Measurements from ENCODE around the gene RPEL1. TPM values are rescaled to one million over a fixed set of nuclear protein-coding genes. Genes with fewer than 3 reads are reported as not detected.

RPEL1 gene
- total RNA-seq, 1 experiment from 2014 or later = 0.57 TPM

DNA sequence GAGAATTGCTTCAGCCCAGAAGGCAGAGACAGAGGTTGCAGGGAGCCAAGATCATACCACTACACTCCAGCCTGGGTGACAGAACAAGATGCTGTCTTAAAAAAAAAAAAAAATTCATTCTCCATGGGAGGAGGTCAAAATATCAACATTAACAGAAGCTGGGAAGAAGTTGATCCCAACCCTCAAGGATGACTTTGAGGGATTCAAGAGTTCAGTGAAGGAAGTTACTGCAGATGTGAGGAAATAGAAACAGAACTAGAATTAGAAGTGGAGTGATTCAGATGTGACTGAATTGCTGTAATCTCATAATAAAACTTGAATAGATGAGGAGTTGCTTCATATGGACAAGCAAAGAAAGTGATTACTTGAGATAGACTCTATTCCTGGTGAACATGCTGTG is 19.7 kb upstream of the RPEL1 start:
- Mint-ChIP-seq H3K27me3 (ENCODE audit: unreplicated experiment) (no peaks in the 10 kb centered on the region), H3K4me1 (ENCODE audit: low read depth, unreplicated experiment) (peaks cover 8% of the 10 kb centered on the region), H3K9me3 (ENCODE audit: low read depth, unreplicated experiment) (peaks cover 7% of the 10 kb centered on the region), H3K27ac (ENCODE audit: unreplicated experiment) (no peak overlapping the region), H3K4me3 (ENCODE audit: low read depth, unreplicated experiment) (no peak overlapping the region), H3K36me3 (ENCODE audit: insufficient read depth, unreplicated experiment) (no peaks in the 10 kb centered on the region)
- no TSS peak for BruUV-seq (replicated peaks)
- TF ChIP-seq, protein P1, sequence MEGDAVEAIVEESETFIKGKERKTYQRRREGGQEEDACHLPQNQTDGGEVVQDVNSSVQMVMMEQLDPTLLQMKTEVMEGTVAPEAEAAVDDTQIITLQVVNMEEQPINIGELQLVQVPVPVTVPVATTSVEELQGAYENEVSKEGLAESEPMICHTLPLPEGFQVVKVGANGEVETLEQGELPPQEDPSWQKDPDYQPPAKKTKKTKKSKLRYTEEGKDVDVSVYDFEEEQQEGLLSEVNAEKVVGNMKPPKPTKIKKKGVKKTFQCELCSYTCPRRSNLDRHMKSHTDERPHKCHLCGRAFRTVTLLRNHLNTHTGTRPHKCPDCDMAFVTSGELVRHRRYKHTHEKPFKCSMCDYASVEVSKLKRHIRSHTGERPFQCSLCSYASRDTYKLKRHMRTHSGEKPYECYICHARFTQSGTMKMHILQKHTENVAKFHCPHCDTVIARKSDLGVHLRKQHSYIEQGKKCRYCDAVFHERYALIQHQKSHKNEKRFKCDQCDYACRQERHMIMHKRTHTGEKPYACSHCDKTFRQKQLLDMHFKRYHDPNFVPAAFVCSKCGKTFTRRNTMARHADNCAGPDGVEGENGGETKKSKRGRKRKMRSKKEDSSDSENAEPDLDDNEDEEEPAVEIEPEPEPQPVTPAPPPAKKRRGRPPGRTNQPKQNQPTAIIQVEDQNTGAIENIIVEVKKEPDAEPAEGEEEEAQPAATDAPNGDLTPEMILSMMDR (IDR thresholded peaks at IDR 0.05; ENCODE audit: unreplicated experiment) = no peak
- DNase-seq = no peak
- intact Hi-C loops (cut with micrococcal nuclease; ENCODE audit: unreplicated experiment) = no loop called here
- CTCF ChIA-PET = no interaction called here

DNA sequence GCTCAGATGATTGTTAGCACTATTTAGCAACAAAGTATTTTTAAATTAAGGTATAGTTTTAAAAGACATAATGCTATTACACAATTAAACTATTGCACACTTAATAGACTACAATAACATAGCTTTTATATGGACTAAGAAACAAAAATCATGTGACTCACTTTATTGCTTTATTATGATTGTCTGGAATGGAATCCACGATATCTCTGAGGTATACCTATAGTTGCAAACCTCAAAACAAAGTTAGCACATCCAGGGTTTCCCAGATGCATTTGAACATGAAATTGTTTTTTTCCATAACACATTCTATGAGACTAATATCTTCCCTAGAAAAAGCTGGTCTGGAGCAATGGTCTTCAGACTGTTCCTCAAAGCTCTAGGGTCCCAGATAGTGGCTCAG is 18.3 kb upstream of the RPEL1 start:
- TF ChIP-seq, protein P1 (IDR thresholded peaks at IDR 0.05; ENCODE audit: unreplicated experiment) = no peak
- H3K4me3 Mint-ChIP-seq (ENCODE audit: low read depth, unreplicated experiment) = no peak overlapping the region
- no peaks in the 10 kb centered on the region for H3K27me3 Mint-ChIP-seq (ENCODE audit: unreplicated experiment)
- BruUV-seq (replicated peaks) = no TSS peak
- peaks cover 4% of the 10 kb centered on the region for H3K9me3 Mint-ChIP-seq (ENCODE audit: low read depth, unreplicated experiment)
- no peaks in the 10 kb centered on the region for H3K36me3 Mint-ChIP-seq (ENCODE audit: insufficient read depth, unreplicated experiment)
- no peak overlapping the region for H3K27ac Mint-ChIP-seq (ENCODE audit: unreplicated experiment)
- CTCF ChIA-PET = no interaction called here
- peaks cover 14% of the 10 kb centered on the region for H3K4me1 Mint-ChIP-seq (ENCODE audit: low read depth, unreplicated experiment)
- no peak for DNase-seq
- intact Hi-C loops (cut with micrococcal nuclease; ENCODE audit: unreplicated experiment) = no loop called here

DNA sequence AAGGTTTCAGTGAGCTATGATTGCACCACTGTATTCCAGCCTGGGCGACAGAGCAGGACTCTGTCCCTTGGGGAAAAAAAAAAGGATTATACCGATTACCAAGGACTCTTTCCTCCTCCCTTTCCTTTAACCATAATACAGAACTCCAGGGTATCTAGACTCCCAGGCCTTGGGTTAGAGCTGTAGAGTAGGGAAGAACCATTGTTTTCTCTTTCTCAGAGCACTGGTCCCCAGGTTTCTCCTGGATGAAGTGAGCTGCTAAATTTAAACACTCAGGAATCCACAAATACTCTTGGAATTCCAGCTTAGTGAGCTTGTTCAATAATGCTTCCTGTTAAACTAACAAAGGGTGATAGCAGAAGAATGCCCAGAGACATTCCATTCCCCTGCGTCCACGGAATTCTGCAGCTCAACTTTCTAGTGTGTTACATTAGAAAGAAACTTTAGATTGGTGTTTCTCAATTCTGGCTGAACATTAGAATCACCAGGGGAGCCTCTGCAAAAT is 14.6 kb upstream of the RPEL1 start:
- BruUV-seq (replicated peaks) = no TSS peak
- peak overlapping the region; percentile 54 for H3K27ac Mint-ChIP-seq (ENCODE audit: unreplicated experiment)
- CTCF ChIA-PET = interaction anchor here (0.7 to 2.8 kb wide), 8 partner anchors 8 to 400 kb away, joined by 3 to 12 read pairs (median 4); partner anchors contain the start of gene NT5C2
- H3K9me3 Mint-ChIP-seq (ENCODE audit: low read depth, unreplicated experiment) = no peaks in the 10 kb centered on the region
- intact Hi-C loops (cut with micrococcal nuclease; ENCODE audit: unreplicated experiment) = no loop called here
- no peak overlapping the region for H3K4me3 Mint-ChIP-seq (ENCODE audit: low read depth, unreplicated experiment)
- TF ChIP-seq, protein P1 (IDR thresholded peaks at IDR 0.05; ENCODE audit: unreplicated experiment) = no peak
- H3K27me3 Mint-ChIP-seq (ENCODE audit: unreplicated experiment) = no peaks in the 10 kb centered on the region
- DNase-seq = peak; percentile 41
- peaks cover 24% of the 10 kb centered on the region for H3K4me1 Mint-ChIP-seq (ENCODE audit: low read depth, unreplicated experiment)
- H3K36me3 Mint-ChIP-seq (ENCODE audit: insufficient read depth, unreplicated experiment) = no peaks in the 10 kb centered on the region

GRCh38 chr10:103232131-103232673 is 13.5 kb upstream of the RPEL1 start:
- no TSS peak for BruUV-seq (replicated peaks)
- Mint-ChIP-seq H3K9me3 (ENCODE audit: low read depth, unreplicated experiment) (no peaks in the 10 kb centered on the region), H3K4me3 (ENCODE audit: low read depth, unreplicated experiment) (no peak overlapping the region), H3K36me3 (ENCODE audit: insufficient read depth, unreplicated experiment) (no peaks in the 10 kb centered on the region), H3K27ac (ENCODE audit: unreplicated experiment) (peak overlapping the region; percentile 79), H3K27me3 (ENCODE audit: unreplicated experiment) (no peaks in the 10 kb centered on the region), H3K4me1 (ENCODE audit: low read depth, unreplicated experiment) (peaks cover 23% of the 10 kb centered on the region)
- TF ChIP-seq, protein P1 (IDR thresholded peaks at IDR 0.05; ENCODE audit: unreplicated experiment) = no peak
- intact Hi-C loops (cut with micrococcal nuclease; ENCODE audit: unreplicated experiment) = loop anchor here (2.0 kb wide), 1 partner anchor 41 kb away; no protein-coding TSS in a partner anchor
- no peak for DNase-seq
- CTCF ChIA-PET = interaction anchor here (1.3 kb wide), 3 partner anchors 10 to 41 kb away, joined by 3 to 7 read pairs (median 3); no protein-coding TSS in a partner anchor

Measured in Calu3 (cell line).